Measurements from ENCODE around the gene BDKRB2. TPM values are rescaled to one million over a fixed set of nuclear protein-coding genes. Genes with fewer than 3 reads are reported as not detected.

The BDKRB2 gene
- total and polyA plus RNA-seq, 2 of the 13 experiments (the other 11 are each of a cell fraction or from before 2014, with no cell fraction given): 0.03 TPM; not detected in 1

GRCh38 chr14:96252323-96252998, 47.8 kb downstream of the BDKRB2 start:
- Histone ChIP-seq H3K4me3 (replicated peaks in 1 of 3; ENCODE audit: insufficient read depth in 1 of 3, low read depth in 2 of 3, low read length in 3 of 3) (no peak overlapping the region), H3K27ac (ENCODE audit: extremely low read length, insufficient read depth, low read length) (no peak overlapping the region), H3K4me1 (ENCODE audit: insufficient read depth, low read length) (no peaks in the 10 kb centered on the region), H3K9ac (ENCODE audit: insufficient read depth, low read depth, low read length) (no peak overlapping the region), H4K20me1 (ENCODE audit: insufficient read depth, low read length) (no peaks in the 10 kb centered on the region), H3K4me2 (ENCODE audit: low read depth, low read length) (no peak overlapping the region), H3K79me2 (ENCODE audit: insufficient read depth, low read length) (no peaks in the 10 kb centered on the region), H3K27me3 (ENCODE audit: control insufficient read depth in 1 of 2, insufficient read depth in 2 of 2, low read length in 2 of 2) (peaks cover 0 to 29% of the 10 kb centered on the region in 2 experiments; a peak in 2 of 5 replicates), H3K9me3 (ENCODE audit: low read length) (no peaks in the 10 kb centered on the region), H2AFZ (ENCODE audit: low read length) (no peak overlapping the region), H3K36me3 (replicated peaks in 1 of 2; ENCODE audit: control insufficient read depth in 1 of 2, insufficient read depth in 2 of 2, low read length in 2 of 2) (no peaks in the 10 kb centered on the region)
- WGBS (ENCODE audit: low lambda C conversion rate): 18% methylated on average over 5 of the region's 19 CpGs
- TF ChIP-seq NFKB2 (CRISPR knock-in tag; IDR thresholded peaks at IDR 0.05; ENCODE audit: borderline replicate concordance) (no peak), MNT (IDR thresholded peaks at IDR 0.05) (peak; percentile 94)
- FAIRE-seq (no peak), ATAC-seq (no peak), DNase-seq (ENCODE audit: low spot score) (no peak)
- no TSS peak for BruUV-seq (replicated peaks)
- in situ Hi-C loops (cut with HindIII; ENCODE audit: extremely low pct_ligation_motif_present, low pct_unique_long_range_greater_than_20kb) (no loop called here), intact Hi-C loops (cut with micrococcal nuclease; ENCODE audit: unreplicated experiment) (no loop called here)
- ChIA-PET POLR2A (no interaction called here), CTCF (ENCODE audit: low intra/inter-chr PET ratio, low total read pairs) (no interaction called here)

GRCh38 chr14:96252999-96253539, 48.4 kb downstream of the BDKRB2 start:
- ATAC-seq (peak; percentile 57; the same call in 2 of the 3 replicates), FAIRE-seq (no peak), DNase-seq (ENCODE audit: low spot score) (no peak)
- Histone ChIP-seq H4K20me1 (ENCODE audit: insufficient read depth, low read length) (no peaks in the 10 kb centered on the region), H2AFZ (ENCODE audit: low read length) (no peak overlapping the region), H3K27ac (ENCODE audit: extremely low read length, insufficient read depth, low read length) (no peak overlapping the region), H3K9me3 (ENCODE audit: low read length) (no peaks in the 10 kb centered on the region), H3K4me2 (ENCODE audit: low read depth, low read length) (no peak overlapping the region), H3K27me3 (ENCODE audit: control insufficient read depth in 1 of 2, insufficient read depth in 2 of 2, low read length in 2 of 2) (peaks cover 0 to 29% of the 10 kb centered on the region in 2 experiments; a peak in 2 of 5 replicates), H3K4me3 (replicated peaks in 1 of 3; ENCODE audit: insufficient read depth in 1 of 3, low read depth in 2 of 3, low read length in 3 of 3) (no peak overlapping the region), H3K9ac (ENCODE audit: insufficient read depth, low read depth, low read length) (no peak overlapping the region), H3K36me3 (replicated peaks in 1 of 2; ENCODE audit: control insufficient read depth in 1 of 2, insufficient read depth in 2 of 2, low read length in 2 of 2) (no peaks in the 10 kb centered on the region), H3K4me1 (ENCODE audit: insufficient read depth, low read length) (no peaks in the 10 kb centered on the region), H3K79me2 (ENCODE audit: insufficient read depth, low read length) (no peaks in the 10 kb centered on the region)
- in situ Hi-C loops (cut with HindIII; ENCODE audit: extremely low pct_ligation_motif_present, low pct_unique_long_range_greater_than_20kb) (no loop called here), intact Hi-C loops (cut with micrococcal nuclease; ENCODE audit: unreplicated experiment) (no loop called here)
- ChIA-PET POLR2A (no interaction called here), CTCF (ENCODE audit: low intra/inter-chr PET ratio, low total read pairs) (no interaction called here)
- WGBS (ENCODE audit: low lambda C conversion rate): 22% methylated on average over 9 of the region's 9 CpGs
- BruUV-seq (replicated peaks): no TSS peak
- TF ChIP-seq GMEB1 (CRISPR knock-in tag; IDR thresholded peaks at IDR 0.05; ENCODE audit: borderline replicate concordance) (no peak), ZNF609 (CRISPR knock-in tag; IDR thresholded peaks at IDR 0.05; ENCODE audit: borderline replicate concordance) (no peak), ZNF552 (CRISPR knock-in tag; IDR thresholded peaks at IDR 0.05; ENCODE audit: borderline replicate concordance) (no peak), ZNF383 (CRISPR knock-in tag; IDR thresholded peaks at IDR 0.05; ENCODE audit: borderline replicate concordance) (no peak), ZNF3 (CRISPR knock-in tag; IDR thresholded peaks at IDR 0.05) (no peak), DMAP1 (CRISPR knock-in tag; IDR thresholded peaks at IDR 0.05) (no peak)
